Stomach (tissue), 4 donors: ENCODE measurements around the gene NTRK3.

Experiments used
- EP300 ChIP-seq: sonication (generic); formaldehyde crosslinking; IDR thresholded peaks from one replicate; pipeline ENCODE4 v1.6.1; 2017; ENCODE audit warnings: antibody characterized with exemption
- POLR2A ChIP-seq, 4 donors: fragments of 450-650 bp; IDR thresholded peaks; one replicate each; pipeline ENCODE4 v1.6.1; 2016; ENCODE audit warnings: antibody characterized with exemption in 4 of 4, control low read depth in 2 of 4, mild to moderate bottlenecking in 1 of 4, moderate library complexity in 1 of 4
- TF ChIP-seq, protein P1 (sequence below), 7 experiments: fragments of 450-650 bp in 4 of 7; fragments of 200-600 bp in 3 of 7; sonication (generic) in 3 of 7; IDR thresholded peaks; one replicate each; pipeline ENCODE4 v1.5.1; 2016 to 2019; ENCODE audit warnings: antibody characterized with exemption in 7 of 7, control low read depth in 2 of 7, mild to moderate bottlenecking in 1 of 7

- TF ChIP-seq, protein P1, sequence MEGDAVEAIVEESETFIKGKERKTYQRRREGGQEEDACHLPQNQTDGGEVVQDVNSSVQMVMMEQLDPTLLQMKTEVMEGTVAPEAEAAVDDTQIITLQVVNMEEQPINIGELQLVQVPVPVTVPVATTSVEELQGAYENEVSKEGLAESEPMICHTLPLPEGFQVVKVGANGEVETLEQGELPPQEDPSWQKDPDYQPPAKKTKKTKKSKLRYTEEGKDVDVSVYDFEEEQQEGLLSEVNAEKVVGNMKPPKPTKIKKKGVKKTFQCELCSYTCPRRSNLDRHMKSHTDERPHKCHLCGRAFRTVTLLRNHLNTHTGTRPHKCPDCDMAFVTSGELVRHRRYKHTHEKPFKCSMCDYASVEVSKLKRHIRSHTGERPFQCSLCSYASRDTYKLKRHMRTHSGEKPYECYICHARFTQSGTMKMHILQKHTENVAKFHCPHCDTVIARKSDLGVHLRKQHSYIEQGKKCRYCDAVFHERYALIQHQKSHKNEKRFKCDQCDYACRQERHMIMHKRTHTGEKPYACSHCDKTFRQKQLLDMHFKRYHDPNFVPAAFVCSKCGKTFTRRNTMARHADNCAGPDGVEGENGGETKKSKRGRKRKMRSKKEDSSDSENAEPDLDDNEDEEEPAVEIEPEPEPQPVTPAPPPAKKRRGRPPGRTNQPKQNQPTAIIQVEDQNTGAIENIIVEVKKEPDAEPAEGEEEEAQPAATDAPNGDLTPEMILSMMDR (IDR thresholded peaks at IDR 0.05): no peak
- TF ChIP-seq POLR2A (IDR thresholded peaks at IDR 0.05): no peak
- TF ChIP-seq EP300: no peak
These were observed 152.2 kb downstream of the NTRK3 start for GRCh38 chr15:88104357-88104756.
